ENCODE measurements around the gene SET.

Gene SET

DNA sequence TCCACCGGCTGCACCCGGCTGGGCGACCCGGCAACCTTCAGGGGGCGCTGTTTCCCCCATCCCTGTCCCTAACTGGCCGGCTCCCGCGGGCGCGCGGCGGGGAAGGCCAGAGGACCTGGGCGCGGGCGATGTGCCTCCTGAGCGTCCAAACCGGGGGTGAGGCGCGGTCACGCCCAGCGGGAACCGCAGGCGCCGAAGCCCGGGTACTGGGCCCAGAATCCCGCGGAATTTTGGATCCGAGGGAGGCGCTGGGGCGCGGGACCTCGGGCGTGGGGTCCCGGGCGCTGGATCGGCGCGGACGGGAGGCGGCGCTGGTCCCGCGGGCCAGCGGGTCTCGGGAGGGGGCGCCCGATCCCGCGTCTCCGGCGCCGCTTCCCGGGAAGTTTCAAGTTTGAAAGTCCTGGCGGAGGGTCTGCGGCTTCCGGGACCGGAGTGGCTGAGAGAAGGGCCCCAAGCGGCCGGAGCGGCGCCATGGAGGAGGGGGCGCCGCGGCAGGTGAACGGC is 13.5 kb downstream of the SET start, which contains the start of gene PKN3:
Gene PKN3 (plus strand): TSS at position 59 of the 504 bp plus-strand sequence. CDS start 413 bp downstream, at position 472.
- H3K27ac ChIP-seq (ENCODE audit: low read length) = peak within 1 kb of the TSS; percentile 42
- no peaks in the 10 kb centered on the region for H4K20me1 ChIP-seq (ENCODE audit: insufficient read depth, low read length)
- no peaks in the 10 kb centered on the region for H3K27me3 ChIP-seq (ENCODE audit: low read depth, low read length)
- H3K4me2 ChIP-seq (ENCODE audit: low read length) = peak within 1 kb of the TSS; percentile 89
- TF ChIP-seq CTCF (IDR thresholded peaks at IDR 0.05; ENCODE audit: low read depth, low read length) (peak; percentile 69), EZH2phosphoT487 (IDR thresholded peaks at IDR 0.05; ENCODE audit: low read depth) (no peak)
- peak within 1 kb of the TSS; percentile 64 for H2AFZ ChIP-seq (ENCODE audit: low read depth, low read length)
- peak within 1 kb of the TSS; percentile 91 for H3K9ac ChIP-seq (ENCODE audit: low read length)
- H3K4me3 ChIP-seq (ENCODE audit: low read length) = peak within 1 kb of the TSS; percentile 96
- H3K4me1 ChIP-seq (ENCODE audit: low read length) = peaks cover 11% of the 10 kb centered on the region; the same call in 1 of the 2 replicates
- H3K9me3 ChIP-seq (ENCODE audit: insufficient read depth, low read length) = no peaks in the 10 kb centered on the region
- peaks cover 9% of the 10 kb centered on the region for H3K36me3 ChIP-seq (replicated peaks; ENCODE audit: low read depth, low read length)
- H3K79me2 ChIP-seq (ENCODE audit: low read length) = peaks cover 23% of the 10 kb centered on the region

GRCh38 chr9:128702949-128703615 is 14.1 kb downstream of the SET start:
- Histone ChIP-seq H3K36me3 (replicated peaks; ENCODE audit: low read depth, low read length) (peaks cover 5% of the 10 kb centered on the region), H3K4me1 (ENCODE audit: low read length) (peaks cover 11% of the 10 kb centered on the region; the same call in 1 of the 2 replicates), H3K27ac (ENCODE audit: low read length) (peak overlapping the region; percentile 42), H3K9ac (ENCODE audit: low read length) (peak overlapping the region; percentile 91), H2AFZ (ENCODE audit: low read depth, low read length) (peak overlapping the region; percentile 64), H3K4me2 (ENCODE audit: low read length) (peak overlapping the region; percentile 89), H4K20me1 (ENCODE audit: insufficient read depth, low read length) (no peaks in the 10 kb centered on the region), H3K79me2 (ENCODE audit: low read length) (peaks cover 23% of the 10 kb centered on the region), H3K4me3 (ENCODE audit: low read length) (peak overlapping the region; percentile 96), H3K9me3 (ENCODE audit: insufficient read depth, low read length) (no peaks in the 10 kb centered on the region), H3K27me3 (ENCODE audit: low read depth, low read length) (no peaks in the 10 kb centered on the region)
- TF ChIP-seq CTCF (IDR thresholded peaks at IDR 0.05; ENCODE audit: low read depth, low read length) = no peak
- TF ChIP-seq EZH2phosphoT487 (IDR thresholded peaks at IDR 0.05; ENCODE audit: low read depth) = no peak

- H3K27ac ChIP-seq (ENCODE audit: low read length) = no peak overlapping the region
- peaks cover 23% of the 10 kb centered on the region for H3K79me2 ChIP-seq (ENCODE audit: low read length)
- H3K9ac ChIP-seq (ENCODE audit: low read length) = peak overlapping the region; percentile 91
- H3K27me3 ChIP-seq (ENCODE audit: low read depth, low read length) = no peaks in the 10 kb centered on the region
- H3K4me1 ChIP-seq (ENCODE audit: low read length) = peaks cover 11% of the 10 kb centered on the region; the same call in 1 of the 2 replicates
- no peak overlapping the region for H2AFZ ChIP-seq (ENCODE audit: low read depth, low read length)
- H4K20me1 ChIP-seq (ENCODE audit: insufficient read depth, low read length) = no peaks in the 10 kb centered on the region
- no peak for TF ChIP-seq EZH2phosphoT487 (IDR thresholded peaks at IDR 0.05; ENCODE audit: low read depth)
- no peaks in the 10 kb centered on the region for H3K9me3 ChIP-seq (ENCODE audit: insufficient read depth, low read length)
- H3K4me3 ChIP-seq (ENCODE audit: low read length) = peak overlapping the region; percentile 96
- H3K4me2 ChIP-seq (ENCODE audit: low read length) = peak overlapping the region; percentile 89
- peaks cover 2% of the 10 kb centered on the region for H3K36me3 ChIP-seq (replicated peaks; ENCODE audit: low read depth, low read length)
Measured at GRCh38 chr9:128703616-128704355, 14.8 kb downstream of the SET start.

DNA sequence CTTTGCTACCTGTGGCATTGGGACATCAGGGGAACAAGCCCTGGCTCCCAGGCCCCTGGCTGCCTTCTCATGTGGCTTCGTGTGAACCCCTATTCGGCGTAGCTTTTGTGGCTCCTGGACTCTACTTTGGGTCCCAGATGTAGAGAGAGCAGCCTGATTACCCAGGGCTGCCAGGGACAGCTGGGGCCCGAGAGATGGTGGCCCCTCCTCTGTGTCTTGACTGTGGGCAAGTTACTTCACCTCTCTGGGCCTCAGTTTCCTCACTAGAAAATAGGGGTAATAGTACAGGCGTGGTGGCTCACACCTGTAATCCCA is 15.3 kb downstream of the SET start:
- no peaks in the 10 kb centered on the region for H3K27me3 ChIP-seq (ENCODE audit: low read depth, low read length)
- TF ChIP-seq CTCF (IDR thresholded peaks at IDR 0.05; ENCODE audit: low read depth, low read length) (no peak), EZH2phosphoT487 (IDR thresholded peaks at IDR 0.05; ENCODE audit: low read depth) (no peak)
- no peak overlapping the region for H3K4me3 ChIP-seq (ENCODE audit: low read length)
- no peaks in the 10 kb centered on the region for H3K36me3 ChIP-seq (replicated peaks; ENCODE audit: low read depth, low read length)
- H3K9me3 ChIP-seq (ENCODE audit: insufficient read depth, low read length) = no peaks in the 10 kb centered on the region
- H3K9ac ChIP-seq (ENCODE audit: low read length) = no peak overlapping the region
- H3K27ac ChIP-seq (ENCODE audit: low read length) = no peak overlapping the region
- H3K4me1 ChIP-seq (ENCODE audit: low read length) = peaks cover 11% of the 10 kb centered on the region; the same call in 1 of the 2 replicates
- H3K79me2 ChIP-seq (ENCODE audit: low read length) = peaks cover 23% of the 10 kb centered on the region
- no peak overlapping the region for H3K4me2 ChIP-seq (ENCODE audit: low read length)
- H4K20me1 ChIP-seq (ENCODE audit: insufficient read depth, low read length) = no peaks in the 10 kb centered on the region
- H2AFZ ChIP-seq (ENCODE audit: low read depth, low read length) = no peak overlapping the region

Measured in OCI-LY3 (cell line).